K562 (cell line): ENCODE results near the gene JSRP1. TPM values are rescaled to one million over a fixed set of nuclear protein-coding genes. Genes with fewer than 3 reads are reported as not detected.

ENCODE experiments used
- CUX1 ChIP-seq: fragments of 200-800 bp; sonication (Bioruptor generic); IDR thresholded peaks from 2 replicates; pipeline ENCODE4 v1.6.1; 2016; ENCODE audit warnings: missing genetic modification characterization, missing compliant biosample characterization
- HNRNPL ChIP-seq: fragments of 200-400 bp; formaldehyde crosslinking; IDR thresholded peaks from 2 replicates; pipeline ENCODE4 v1.6.1; 2017; ENCODE audit warnings: low read depth, mild to moderate bottlenecking, low read length
- JUN ChIP-seq, 2 experiments: sonication (generic) in 1 of 2; formaldehyde crosslinking in 1 of 2; IDR thresholded peaks; 2 replicates each; pipeline versions ENCODE4 v1.6.1 to v1.8.0; 2012 to 2022; ENCODE audit warnings: borderline replicate concordance in 2 of 2, mild to moderate bottlenecking in 2 of 2, improper control_type of control experiment in 1 of 2, low read depth in 1 of 2, low read length in 1 of 2, missing genetic modification reagents in 1 of 2
- MIER1 ChIP-seq: fragments of 450-650 bp; IDR thresholded peaks from 2 replicates; pipeline ENCODE4 v1.6.1; 2016; ENCODE audit warnings: antibody characterized with exemption, mild to moderate bottlenecking, low read depth
- RAD21 ChIP-seq, 2 experiments: fragments of 250-450 bp in 1 of 2; fragments of 450-650 bp in 1 of 2; sonication (Bioruptor Pico) in 1 of 2; formaldehyde crosslinking in 1 of 2; IDR thresholded peaks in 1 of 2; conservative IDR thresholded peaks in 1 of 2; 2 replicates each; pipeline versions ENCODE4 v1.4.0 to v1.8.0; 2020 to 2022; ENCODE audit warnings: mild to moderate bottlenecking in 2 of 2, moderate library complexity in 1 of 2
- SMARCE1 ChIP-seq: fragments of 450-650 bp; IDR thresholded peaks from 2 replicates; pipeline ENCODE4 v1.7.1; 2016; ENCODE audit warnings: mild to moderate bottlenecking
- ZFP36 ChIP-seq: fragments of 150-350 bp; IDR thresholded peaks from 2 replicates; pipeline ENCODE4 v1.6.1; 2018; ENCODE audit warnings: low read length, low read depth; ENCODE audit not compliant: partially characterized antibody
- ZNF224 ChIP-seq: sonication (generic); formaldehyde crosslinking; IDR thresholded peaks from 2 replicates; pipeline ENCODE4 v1.8.0; 2022; ENCODE audit warnings: mild to moderate bottlenecking, missing genetic modification reagents
- ZNF24 ChIP-seq: fragments of 450-650 bp; IDR thresholded peaks from 2 replicates; pipeline ENCODE4 v1.6.1; 2016
- ZNF282 ChIP-seq: sonication (generic); formaldehyde crosslinking; IDR thresholded peaks from 2 replicates; pipeline ENCODE4 v1.8.1; 2023; ENCODE audit warnings: missing genetic modification reagents
- ZNF445 ChIP-seq: fragments of 250-450 bp; sonication (Bioruptor Pico); IDR thresholded peaks from 2 replicates; pipeline ENCODE4 v1.4.0; 2020; ENCODE audit warnings: low read depth, mild to moderate bottlenecking, moderate library complexity
- ZNF507 ChIP-seq: conservative IDR thresholded peaks from 2 replicates; pipeline ENCODE4 v1.6.1; 2017; ENCODE audit warnings: missing genetic modification characterization, missing compliant biosample characterization
- polyA plus RNA-seq, 8 experiments: library from polyadenylated mRNA; depleted of rRNA in 4 of 8; stranded (reverse) in 5 of 8; unstranded in 3 of 8; fragments of >200 nt; fragmentation: Nextera tagmentation in 2 of 8; fragmentation: Illumina TruSeq in 1 of 8; extraction: Ambion mirVana in 2 of 8; extraction: Trizol in 1 of 8; gene quantifications; 2 replicates each; pipeline versions ENCODE4 v1.2.1 to v1.2.3, GENCODE V29; 2011 to 2014; ENCODE audit warnings: inconsistent platforms in 1 of 8, missing spikeins in 1 of 8
- total RNA-seq, 7 experiments: library from RNA; depleted of rRNA in 6 of 7; stranded (reverse); fragments of >200 nt in 6 of 7; fragmentation: Illumina TruSeq in 2 of 7; extraction: Trizol in 2 of 7; gene quantifications; 2 replicates each; pipeline versions ENCODE4 v1.2.1 to v1.2.3, GENCODE V29; 2011 to 2021; ENCODE audit warnings: low replicate concordance in 1 of 7

JSRP1 gene
- total and polyA plus RNA-seq, 9 of the 15 experiments (the other 6 are each of a cell fraction or from before 2014, with no cell fraction given), result 0.08 to 1.2 (median 0.51) TPM; not detected in 4

GRCh38 chr19:2269244-2270156 lies 13.3 kb upstream of the JSRP1 start (continued):
- TF ChIP-seq ZNF282 (CRISPR knock-in tag) (0 out of 2 replicates have a peak, but pooled peaks have one; percentile 66), ZNF507 (tag) (no peak), ZNF445 (CRISPR knock-in tag) (no peak), SMARCE1 (peak; percentile 57; the same call in 1 of the 2 replicates), RAD21 (CRISPR knock-in tag; conservative IDR thresholded peaks at IDR 0.05 in 1 of 2, IDR thresholded peaks at IDR 0.05 in 1 of 2) (peak in 1 of 2 experiments; percentile 15; a peak in 1 of 4 replicates), HNRNPL (peak; percentile 92), JUN (IDR thresholded peaks at IDR 0.05; ENCODE audit: borderline replicate concordance, low read depth, low read length) (no peak), JUN (CRISPR knock-in tag; IDR thresholded peaks at IDR 0.05; ENCODE audit: borderline replicate concordance) (no peak), ZNF24 (0 out of 2 replicates have a peak, but pooled peaks have one; percentile 24), MIER1 (peak; percentile 50; the same call in 1 of the 2 replicates), ZNF224 (CRISPR knock-in tag) (no peak), CUX1 (CRISPR knock-in tag) (no peak), ZFP36 (no peak)
